HepG2 (cell line): ENCODE results near the gene NLE1. TPM values are rescaled to one million over a fixed set of nuclear protein-coding genes. Genes with fewer than 3 reads are reported as not detected.
A peak's percentile ranks its signal among the peaks of the same experiment; 100 is the strongest.

ENCODE experiments used
- AGO1 ChIP-seq: fragments of 200-400 bp; formaldehyde crosslinking; IDR thresholded peaks from 2 replicates; pipeline ENCODE4 v1.6.1; 2017; ENCODE audit warnings: mild to moderate bottlenecking, low read depth, low read length, moderate library complexity; ENCODE audit not compliant: poor library complexity, severe bottlenecking
- AKAP8 ChIP-seq: sonication (generic); formaldehyde crosslinking; IDR thresholded peaks from 2 replicates; pipeline ENCODE4 v1.5.1; 2020; ENCODE audit warnings: mild to moderate bottlenecking, missing genetic modification reagents
- CEBPB ChIP-seq: IDR thresholded peaks from 2 replicates; pipeline ENCODE4 v1.6.1; 2011; ENCODE audit warnings: low read depth, low read length, improper control_type of control experiment, borderline replicate concordance
- EZH2 ChIP-seq: conservative IDR thresholded peaks from 2 replicates; pipeline ENCODE4 v1.6.1; 2012; ENCODE audit warnings: mild to moderate bottlenecking, low read depth, low read length, moderate library complexity
- GATAD1 ChIP-seq: IDR thresholded peaks from 2 replicates; pipeline ENCODE4 v1.6.1; 2016; ENCODE audit warnings: missing genetic modification reagents, missing compliant biosample characterization
- HCFC1 ChIP-seq: fragments of 150-350 bp; IDR thresholded peaks from 2 replicates; pipeline ENCODE4 v1.6.1; 2014; ENCODE audit warnings: low read depth, low read length
- HMG20B ChIP-seq: conservative IDR thresholded peaks from 2 replicates; pipeline ENCODE4 v1.6.1; 2016; ENCODE audit warnings: missing genetic modification reagents, missing compliant biosample characterization
- HOXA5 ChIP-seq: sonication (generic); formaldehyde crosslinking; IDR thresholded peaks from 2 replicates; pipeline ENCODE4 v1.4.0; 2020; ENCODE audit warnings: missing genetic modification reagents
- KAT7 ChIP-seq: IDR thresholded peaks from 2 replicates; pipeline ENCODE4 v1.6.1; 2018; ENCODE audit warnings: borderline replicate concordance, missing compliant biosample characterization
- KDM5B ChIP-seq: sonication (generic); formaldehyde crosslinking; IDR thresholded peaks from 2 replicates; pipeline ENCODE4 v1.4.0; 2020; ENCODE audit warnings: missing genetic modification reagents, mild to moderate bottlenecking, borderline replicate concordance
- MAZ ChIP-seq, 2 experiments: sonication (generic) in 1 of 2; formaldehyde crosslinking in 1 of 2; IDR thresholded peaks; 2 replicates each; pipeline versions ENCODE4 v1.5.0 to v1.6.1; 2012 to 2020; ENCODE audit warnings: low read depth in 2 of 2, mild to moderate bottlenecking in 2 of 2, borderline replicate concordance in 1 of 2, improper control_type of control experiment in 1 of 2, low read length in 1 of 2, missing genetic modification reagents in 1 of 2, moderate library complexity in 1 of 2
- MTA3 ChIP-seq: sonication (generic); formaldehyde crosslinking; IDR thresholded peaks from 2 replicates; pipeline ENCODE4 v1.4.0; 2020; ENCODE audit warnings: missing genetic modification reagents
- NR2F1 ChIP-seq, 2 experiments: fragments of 450-650 bp in 1 of 2; formaldehyde crosslinking in 1 of 2; IDR thresholded peaks; 2 replicates each; pipeline versions ENCODE4 v1.5.0 to v1.6.1; 2016 to 2020; ENCODE audit warnings: mild to moderate bottlenecking in 1 of 2, missing compliant biosample characterization in 1 of 2, missing genetic modification reagents in 1 of 2, moderate library complexity in 1 of 2
- SMAD9 ChIP-seq: sonication (generic); formaldehyde crosslinking; IDR thresholded peaks from 2 replicates; pipeline ENCODE4 v1.5.1; 2020; ENCODE audit warnings: mild to moderate bottlenecking, missing genetic modification reagents
- SMC3 ChIP-seq: IDR thresholded peaks from 2 replicates; pipeline ENCODE4 v1.6.1; 2011; ENCODE audit warnings: low read length, improper control_type of control experiment
- SRSF4 ChIP-seq: fragments of 200-400 bp; formaldehyde crosslinking; IDR thresholded peaks from one replicate; pipeline ENCODE4 v1.6.1; 2018; ENCODE audit warnings: mild to moderate bottlenecking, low read depth, low read length, moderate library complexity; ENCODE audit not compliant: poor library complexity, severe bottlenecking
- TCF12 ChIP-seq, 2 experiments: fragments of 450-650 bp in 1 of 2; sonication (generic) in 1 of 2; formaldehyde crosslinking in 1 of 2; IDR thresholded peaks; 2 replicates each; pipeline versions ENCODE4 v1.6.1 to v1.8.0; 2017 to 2022; ENCODE audit warnings: antibody characterized with exemption in 1 of 2, mild to moderate bottlenecking in 1 of 2, missing genetic modification reagents in 1 of 2, moderate library complexity in 1 of 2
- ZNF235 ChIP-seq: sonication (generic); formaldehyde crosslinking; IDR thresholded peaks from 2 replicates; pipeline ENCODE4 v1.8.1; 2023; ENCODE audit warnings: mild to moderate bottlenecking, missing genetic modification reagents, borderline replicate concordance
- ZNF292 ChIP-seq: sonication (generic); formaldehyde crosslinking; IDR thresholded peaks from 2 replicates; pipeline ENCODE4 v1.8.1; 2022; ENCODE audit warnings: mild to moderate bottlenecking, low read depth, missing genetic modification reagents, borderline replicate concordance
- ZNF33A ChIP-seq: sonication (generic); formaldehyde crosslinking; IDR thresholded peaks from 2 replicates; pipeline ENCODE4 v1.5.1; 2020; ENCODE audit warnings: missing genetic modification reagents, mild to moderate bottlenecking, moderate library complexity, borderline replicate concordance
- ZNF605 ChIP-seq: sonication (generic); formaldehyde crosslinking; IDR thresholded peaks from 2 replicates; pipeline ENCODE4 v1.8.0; 2022; ENCODE audit warnings: mild to moderate bottlenecking, missing genetic modification reagents
- ZNF674 ChIP-seq: sonication (generic); formaldehyde crosslinking; IDR thresholded peaks from 2 replicates; pipeline ENCODE4 v1.5.0; 2020; ENCODE audit warnings: low read depth, mild to moderate bottlenecking, missing genetic modification reagents
- ZNF709 ChIP-seq: sonication (generic); formaldehyde crosslinking; IDR thresholded peaks from 2 replicates; pipeline ENCODE4 v1.5.0; 2020; ENCODE audit warnings: mild to moderate bottlenecking, missing genetic modification reagents
- ZNF781 ChIP-seq: sonication (generic); formaldehyde crosslinking; IDR thresholded peaks from 2 replicates; pipeline ENCODE4 v1.5.1; 2020; ENCODE audit warnings: borderline replicate concordance, mild to moderate bottlenecking, missing genetic modification reagents; ENCODE audit errors: not compliant biosample characterization
- polyA plus RNA-seq, 8 experiments: library from polyadenylated mRNA; depleted of rRNA in 3 of 8; stranded (reverse) in 7 of 8; unstranded in 1 of 8; fragments of >200 nt; fragmentation: Illumina TruSeq in 4 of 8; extraction: Trizol in 4 of 8; gene quantifications; 2 replicates each; pipeline versions ENCODE4 v1.2.1 to v1.2.3, GENCODE V29; 2011 to 2016; ENCODE audit warnings: low read depth in 4 of 8, missing spikeins in 1 of 8, mixed read lengths in 1 of 8; ENCODE audit not compliant: insufficient read depth in 1 of 8
- total RNA-seq, 5 experiments: library from RNA; depleted of rRNA; stranded (reverse); fragments of >200 nt; fragmentation: Illumina TruSeq; extraction: Trizol; gene quantifications; 2 replicates each; pipeline ENCODE4 v1.2.3, GENCODE V29; 2016; ENCODE audit warnings: low read depth in 1 of 5
- TF ChIP-seq, protein P1 (sequence below): sonication (generic); formaldehyde crosslinking; IDR thresholded peaks from 2 replicates; pipeline ENCODE4 v1.5.0; 2020; ENCODE audit warnings: missing genetic modification reagents
- TF ChIP-seq, protein P2 (sequence below): sonication (generic); formaldehyde crosslinking; IDR thresholded peaks from 2 replicates; pipeline ENCODE4 v1.8.1; 2023; ENCODE audit warnings: missing genetic modification reagents, inconsistent platforms, borderline replicate concordance

Gene NLE1
- total and polyA plus RNA-seq, 2 of the 13 experiments (the other 11 are each of a cell fraction or from before 2014, with no cell fraction given): 20.3 to 34.5 TPM

DNA sequence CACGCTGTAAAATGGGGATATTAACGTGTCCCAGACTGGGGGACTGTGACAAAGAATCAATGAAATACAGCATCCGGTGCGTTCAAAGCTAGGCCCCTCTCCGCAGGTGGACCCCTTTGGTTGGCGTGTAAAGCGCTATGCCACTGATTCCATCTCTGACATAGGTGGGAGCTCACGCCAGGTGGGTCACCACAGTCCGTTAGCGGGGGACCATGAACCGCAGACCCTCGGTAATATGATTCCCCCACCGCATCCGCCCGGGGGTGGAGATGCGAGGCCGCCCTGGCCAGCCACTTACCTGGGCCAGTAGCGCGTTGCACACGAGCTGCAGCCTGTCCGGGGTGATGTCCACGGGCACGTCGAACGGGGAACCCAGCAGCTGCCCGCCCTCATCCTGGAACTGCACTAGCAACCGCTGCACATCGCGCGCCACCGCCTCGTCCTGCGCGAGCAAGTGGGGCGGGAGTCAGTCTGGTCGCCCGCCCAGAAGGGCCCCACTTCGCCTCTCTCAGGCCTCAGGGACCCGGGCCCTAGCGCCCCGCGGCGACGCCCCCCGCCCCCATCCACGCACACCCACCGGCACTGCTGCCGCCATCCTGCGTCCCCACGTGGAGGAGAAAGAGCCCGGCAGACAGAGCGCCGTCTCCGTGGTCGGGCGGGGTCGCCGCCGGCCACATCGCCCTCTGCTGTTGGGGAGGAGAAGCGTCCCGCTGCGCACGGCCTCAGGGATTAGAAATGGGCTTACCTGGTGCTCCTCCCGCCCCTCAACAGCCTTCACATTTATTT lies at the start of gene NLE1 (continued):
- TF ChIP-seq HMG20B (CRISPR knock-in tag) (no peak), AKAP8 (CRISPR knock-in tag) (no peak), TCF12 (IDR thresholded peaks at IDR 0.05) (no peak), TCF12 (CRISPR knock-in tag; IDR thresholded peaks at IDR 0.05) (peak; percentile 54; the same call in 1 of the 2 replicates), EZH2 (no peak), SRSF4 (no peak), HCFC1 (peak; percentile 27; the same call in 1 of the 2 replicates), ZNF781 (CRISPR knock-in tag) (peak; percentile 76), HOXA5 (CRISPR knock-in tag) (no peak), NR2F1 (CRISPR knock-in tag; IDR thresholded peaks at IDR 0.05) (no peak), AGO1 (no peak), MTA3 (CRISPR knock-in tag) (no peak), CEBPB (no peak), ZNF605 (CRISPR knock-in tag) (no peak), MAZ (IDR thresholded peaks at IDR 0.05; ENCODE audit: borderline replicate concordance, low read depth, low read length) (0 out of 2 replicates have a peak, but pooled peaks have one; percentile 54), MAZ (CRISPR knock-in tag; IDR thresholded peaks at IDR 0.05; ENCODE audit: low read depth) (peak; percentile 91), ZNF33A (no peak), GATAD1 (peak; percentile 90), ZNF674 (CRISPR knock-in tag) (peak; percentile 79; the same call in 1 of the 2 replicates), SMAD9 (CRISPR knock-in tag) (no peak), ZNF235 (CRISPR knock-in tag) (peak; percentile 89), SMC3 (peak; percentile 6; the same call in 1 of the 2 replicates), KAT7 (peak; percentile 82), ZNF709 (peak; percentile 52; the same call in 1 of the 2 replicates), KDM5B (CRISPR knock-in tag) (peak; percentile 97), ZNF292 (CRISPR knock-in tag) (no peak)
- TF ChIP-seq, protein P1, sequence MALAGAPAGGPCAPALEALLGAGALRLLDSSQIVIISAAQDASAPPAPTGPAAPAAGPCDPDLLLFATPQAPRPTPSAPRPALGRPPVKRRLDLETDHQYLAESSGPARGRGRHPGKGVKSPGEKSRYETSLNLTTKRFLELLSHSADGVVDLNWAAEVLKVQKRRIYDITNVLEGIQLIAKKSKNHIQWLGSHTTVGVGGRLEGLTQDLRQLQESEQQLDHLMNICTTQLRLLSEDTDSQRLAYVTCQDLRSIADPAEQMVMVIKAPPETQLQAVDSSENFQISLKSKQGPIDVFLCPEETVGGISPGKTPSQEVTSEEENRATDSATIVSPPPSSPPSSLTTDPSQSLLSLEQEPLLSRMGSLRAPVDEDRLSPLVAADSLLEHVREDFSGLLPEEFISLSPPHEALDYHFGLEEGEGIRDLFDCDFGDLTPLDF (CRISPR knock-in tag): peak; percentile 21; the same call in 1 of the 2 replicates
- TF ChIP-seq, protein P2, sequence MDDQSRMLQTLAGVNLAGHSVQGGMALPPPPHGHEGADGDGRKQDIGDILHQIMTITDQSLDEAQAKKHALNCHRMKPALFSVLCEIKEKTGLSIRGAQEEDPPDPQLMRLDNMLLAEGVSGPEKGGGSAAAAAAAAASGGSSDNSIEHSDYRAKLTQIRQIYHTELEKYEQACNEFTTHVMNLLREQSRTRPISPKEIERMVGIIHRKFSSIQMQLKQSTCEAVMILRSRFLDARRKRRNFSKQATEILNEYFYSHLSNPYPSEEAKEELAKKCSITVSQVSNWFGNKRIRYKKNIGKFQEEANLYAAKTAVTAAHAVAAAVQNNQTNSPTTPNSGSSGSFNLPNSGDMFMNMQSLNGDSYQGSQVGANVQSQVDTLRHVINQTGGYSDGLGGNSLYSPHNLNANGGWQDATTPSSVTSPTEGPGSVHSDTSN (CRISPR knock-in tag): no peak
